ENCODE data around the gene IKBKE. TPM values are rescaled to one million over a fixed set of nuclear protein-coding genes. Genes with fewer than 3 reads are reported as not detected.
"Not testable (repeated sequence)": the region's sequence is repeated elsewhere in the genome, so short reads cannot be mapped to it uniquely, and the experiment has no call there.

Gene IKBKE
- total and polyA plus RNA-seq, 4 donors = 2.2 to 4.4 (median 3.6) TPM

GRCh38 chr1:206479183-206480125, 9.2 kb downstream of the IKBKE start:
- Histone ChIP-seq H3K4me1 (ENCODE audit: control insufficient read depth, insufficient read depth, low read length) (peaks cover 5% of the 10 kb centered on the region), H3K36me3 (ENCODE audit: control insufficient read depth, insufficient read depth, low read length) (peaks cover 12% of the 10 kb centered on the region), H3K27me3 (ENCODE audit: control insufficient read depth, insufficient read depth, low read length) (no peaks in the 10 kb centered on the region), H3K9me3 (ENCODE audit: control insufficient read depth, insufficient read depth, low read length) (no peaks in the 10 kb centered on the region), H3K4me3 (ENCODE audit: low read depth, low read length) (no peak overlapping the region), H3K27ac (ENCODE audit: low read depth, low read length) (no peak overlapping the region)
- 82% methylated on average over 13 of the region's 14 CpGs for WGBS (ENCODE audit: insufficient coverage)
- peak; percentile 41 to 96 (median 76) for DNase-seq (ENCODE audit: low read depth in 4 of 6, low spot score in 6 of 6)

- Histone ChIP-seq H3K27ac (ENCODE audit: low read depth, low read length) (no peak overlapping the region), H3K27me3 (ENCODE audit: control insufficient read depth, insufficient read depth, low read length) (no peaks in the 10 kb centered on the region), H3K4me1 (ENCODE audit: control insufficient read depth, insufficient read depth, low read length) (peaks cover 5% of the 10 kb centered on the region), H3K9me3 (ENCODE audit: control insufficient read depth, insufficient read depth, low read length) (no peaks in the 10 kb centered on the region), H3K36me3 (ENCODE audit: control insufficient read depth, insufficient read depth, low read length) (peaks cover 12% of the 10 kb centered on the region), H3K4me3 (ENCODE audit: low read depth, low read length) (no peak overlapping the region)
- 100% methylated on average over 8 of the region's 8 CpGs for WGBS (ENCODE audit: insufficient coverage)
- no peak for DNase-seq (ENCODE audit: low read depth in 4 of 6, low spot score in 6 of 6)
Measured at GRCh38 chr1:206480211-206480610, 9.9 kb downstream of the IKBKE start.

- Histone ChIP-seq H3K4me3 (ENCODE audit: low read depth, low read length) (no peak overlapping the region), H3K4me1 (ENCODE audit: control insufficient read depth, insufficient read depth, low read length) (peaks cover 8% of the 10 kb centered on the region), H3K27ac (ENCODE audit: low read depth, low read length) (no peak overlapping the region), H3K36me3 (ENCODE audit: control insufficient read depth, insufficient read depth, low read length) (no peaks in the 10 kb centered on the region), H3K9me3 (ENCODE audit: control insufficient read depth, insufficient read depth, low read length) (no peaks in the 10 kb centered on the region), H3K27me3 (ENCODE audit: control insufficient read depth, insufficient read depth, low read length) (no peaks in the 10 kb centered on the region)
- DNase-seq (ENCODE audit: low read depth in 4 of 6, low spot score in 6 of 6) = no peak
- WGBS (ENCODE audit: insufficient coverage) = 89% methylated on average over 2 of the region's 2 CpGs
Measured at GRCh38 chr1:206482611-206483010, 12.3 kb downstream of the IKBKE start.

GRCh38 chr1:206483864-206484263, 13.6 kb downstream of the IKBKE start:
- H3K4me1 ChIP-seq (ENCODE audit: control insufficient read depth, insufficient read depth, low read length) = peaks cover 14% of the 10 kb centered on the region
- not testable (repeated sequence) for H3K9me3 ChIP-seq (ENCODE audit: control insufficient read depth, insufficient read depth, low read length); H3K36me3 ChIP-seq (ENCODE audit: control insufficient read depth, insufficient read depth, low read length); DNase-seq (ENCODE audit: low read depth in 4 of 6, low spot score in 6 of 6); H3K4me3 ChIP-seq (ENCODE audit: low read depth, low read length); H3K27ac ChIP-seq (ENCODE audit: low read depth, low read length); H3K27me3 ChIP-seq (ENCODE audit: control insufficient read depth, insufficient read depth, low read length)
- WGBS (ENCODE audit: insufficient coverage) = no CpG with 5 or more reads among the region's 1 CpG

- WGBS (ENCODE audit: insufficient coverage) = 94% methylated on average over 9 of the region's 10 CpGs
- Histone ChIP-seq H3K27ac (ENCODE audit: low read depth, low read length) (no peak overlapping the region), H3K4me1 (ENCODE audit: control insufficient read depth, insufficient read depth, low read length) (peaks cover 11% of the 10 kb centered on the region), H3K27me3 (ENCODE audit: control insufficient read depth, insufficient read depth, low read length) (no peaks in the 10 kb centered on the region), H3K36me3 (ENCODE audit: control insufficient read depth, insufficient read depth, low read length) (no peaks in the 10 kb centered on the region), H3K9me3 (ENCODE audit: control insufficient read depth, insufficient read depth, low read length) (no peaks in the 10 kb centered on the region), H3K4me3 (ENCODE audit: low read depth, low read length) (no peak overlapping the region)
- DNase-seq (ENCODE audit: low read depth in 4 of 6, low spot score in 6 of 6) = no peak
Measured at GRCh38 chr1:206484901-206485300, 14.6 kb downstream of the IKBKE start.

- Histone ChIP-seq H3K27me3 (ENCODE audit: control insufficient read depth, insufficient read depth, low read length) (no peaks in the 10 kb centered on the region), H3K9me3 (ENCODE audit: control insufficient read depth, insufficient read depth, low read length) (no peaks in the 10 kb centered on the region), H3K36me3 (ENCODE audit: control insufficient read depth, insufficient read depth, low read length) (no peaks in the 10 kb centered on the region)
Measured at GRCh38 chr1:206486995-206487788, 16.9 kb downstream of the IKBKE start.

GRCh38 chr1:206487970-206488369, 17.7 kb downstream of the IKBKE start:
- Histone ChIP-seq H3K27me3 (ENCODE audit: control insufficient read depth, insufficient read depth, low read length) (no peaks in the 10 kb centered on the region), H3K27ac (ENCODE audit: low read depth, low read length) (no peak overlapping the region), H3K36me3 (ENCODE audit: control insufficient read depth, insufficient read depth, low read length) (peaks cover 4% of the 10 kb centered on the region), H3K4me1 (ENCODE audit: control insufficient read depth, insufficient read depth, low read length) (peaks cover 17% of the 10 kb centered on the region), H3K4me3 (ENCODE audit: low read depth, low read length) (no peak overlapping the region), H3K9me3 (ENCODE audit: control insufficient read depth, insufficient read depth, low read length) (no peaks in the 10 kb centered on the region)
- DNase-seq (ENCODE audit: low read depth in 4 of 6, low spot score in 6 of 6) = no peak
- WGBS (ENCODE audit: insufficient coverage) = 98% methylated on average over 7 of the region's 7 CpGs

More at GRCh38 chr1:206486995-206487788, 16.9 kb downstream of the IKBKE start:
- H3K4me1 ChIP-seq (ENCODE audit: control insufficient read depth, insufficient read depth, low read length) = peaks cover 17% of the 10 kb centered on the region
- 100% methylated on average over 2 of the region's 15 CpGs for WGBS (ENCODE audit: insufficient coverage)
- no peak overlapping the region for H3K27ac ChIP-seq (ENCODE audit: low read depth, low read length)
- no peak overlapping the region for H3K4me3 ChIP-seq (ENCODE audit: low read depth, low read length)
- DNase-seq (ENCODE audit: low read depth in 4 of 6, low spot score in 6 of 6) = no peak

GRCh38 chr1:206488466-206488865, 18.2 kb downstream of the IKBKE start:
- Histone ChIP-seq H3K4me1 (ENCODE audit: control insufficient read depth, insufficient read depth, low read length) (peaks cover 17% of the 10 kb centered on the region), H3K36me3 (ENCODE audit: control insufficient read depth, insufficient read depth, low read length) (peaks cover 4% of the 10 kb centered on the region), H3K27ac (ENCODE audit: low read depth, low read length) (no peak overlapping the region), H3K4me3 (ENCODE audit: low read depth, low read length) (no peak overlapping the region), H3K27me3 (ENCODE audit: control insufficient read depth, insufficient read depth, low read length) (no peaks in the 10 kb centered on the region), H3K9me3 (ENCODE audit: control insufficient read depth, insufficient read depth, low read length) (no peaks in the 10 kb centered on the region)
- no CpG with 5 or more reads among the region's 3 CpGs for WGBS (ENCODE audit: insufficient coverage)
- DNase-seq (ENCODE audit: low read depth in 4 of 6, low spot score in 6 of 6) = no peak

GRCh38 chr1:206489980-206490770, 19.9 kb downstream of the IKBKE start:
- Histone ChIP-seq H3K27me3 (ENCODE audit: control insufficient read depth, insufficient read depth, low read length) (no peaks in the 10 kb centered on the region), H3K4me3 (ENCODE audit: low read depth, low read length) (no peak overlapping the region), H3K27ac (ENCODE audit: low read depth, low read length) (no peak overlapping the region), H3K4me1 (ENCODE audit: control insufficient read depth, insufficient read depth, low read length) (peaks cover 19% of the 10 kb centered on the region), H3K36me3 (ENCODE audit: control insufficient read depth, insufficient read depth, low read length) (peaks cover 6% of the 10 kb centered on the region), H3K9me3 (ENCODE audit: control insufficient read depth, insufficient read depth, low read length) (no peaks in the 10 kb centered on the region)
- DNase-seq (ENCODE audit: low read depth in 4 of 6, low spot score in 6 of 6) = peak in 5 of 6 donors; percentile 42 to 90 (median 56)
- 44% methylated on average over 21 of the region's 22 CpGs for WGBS (ENCODE audit: insufficient coverage)
